Adipocyte (in vitro differentiated cells): ENCODE results near the gene CLK4.
A peak's percentile ranks its signal among the peaks of the same experiment; 100 is the strongest.

ENCODE experiments used
- DNase-seq: peaks from one replicate; pipeline ENCODE4 v3.0.0-alpha.2; 2015; ENCODE audit warnings: low read depth
- H3K27me3 ChIP-seq: replicated peaks from 2 replicates; pipeline ENCODE4 v1.7.0; 2013; ENCODE audit warnings: mild to moderate bottlenecking, low read length, moderate library complexity; ENCODE audit not compliant: control insufficient read depth, insufficient read depth
- H3K36me3 ChIP-seq: 2 replicates; pipeline ENCODE4 v1.7.0; 2013; ENCODE audit warnings: low read length, mild to moderate bottlenecking, moderate library complexity; ENCODE audit not compliant: control insufficient read depth, insufficient read depth, severe bottlenecking
- H3K4me1 ChIP-seq: 2 replicates; pipeline ENCODE4 v1.7.0; 2013; ENCODE audit warnings: mild to moderate bottlenecking, low read length, moderate library complexity; ENCODE audit not compliant: control insufficient read depth, insufficient read depth
- H3K4me3 ChIP-seq: 2 replicates; pipeline ENCODE4 v1.7.0; 2013; ENCODE audit warnings: mild to moderate bottlenecking, low read length, moderate library complexity
- H3K9ac ChIP-seq: 2 replicates; pipeline ENCODE4 v1.7.0; 2013; ENCODE audit warnings: mild to moderate bottlenecking, low read length, moderate library complexity
- H3K9me3 ChIP-seq: 2 replicates; pipeline ENCODE4 v1.7.0; 2013; ENCODE audit warnings: mild to moderate bottlenecking, low read length, moderate library complexity; ENCODE audit not compliant: control insufficient read depth

Gene CLK4

DNA sequence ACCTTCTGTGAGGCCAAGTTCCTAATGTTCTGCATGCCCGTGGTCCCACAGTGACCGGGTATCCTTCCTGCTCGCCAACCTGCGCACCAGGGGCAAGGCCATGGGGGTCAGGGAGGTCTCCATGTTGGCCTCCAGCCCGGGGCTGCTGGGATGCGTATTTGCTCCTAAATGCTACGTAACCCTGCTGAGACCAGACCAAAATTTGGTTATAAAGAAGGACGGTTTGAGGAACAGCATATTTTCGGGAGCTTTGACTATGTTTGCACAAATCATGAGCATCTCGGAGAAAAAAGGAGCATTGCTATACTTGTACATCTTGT, 35.7 kb upstream of the CLK4 start:
- Histone ChIP-seq H3K9me3 (peaks cover 9% of the 10 kb centered on the region), H3K4me3 (no peak overlapping the region), H3K27me3 (peaks cover 4% of the 10 kb centered on the region), H3K9ac (no peak overlapping the region), H3K36me3 (no peaks in the 10 kb centered on the region), H3K4me1 (no peaks in the 10 kb centered on the region)
- DNase-seq, result no peak

DNA sequence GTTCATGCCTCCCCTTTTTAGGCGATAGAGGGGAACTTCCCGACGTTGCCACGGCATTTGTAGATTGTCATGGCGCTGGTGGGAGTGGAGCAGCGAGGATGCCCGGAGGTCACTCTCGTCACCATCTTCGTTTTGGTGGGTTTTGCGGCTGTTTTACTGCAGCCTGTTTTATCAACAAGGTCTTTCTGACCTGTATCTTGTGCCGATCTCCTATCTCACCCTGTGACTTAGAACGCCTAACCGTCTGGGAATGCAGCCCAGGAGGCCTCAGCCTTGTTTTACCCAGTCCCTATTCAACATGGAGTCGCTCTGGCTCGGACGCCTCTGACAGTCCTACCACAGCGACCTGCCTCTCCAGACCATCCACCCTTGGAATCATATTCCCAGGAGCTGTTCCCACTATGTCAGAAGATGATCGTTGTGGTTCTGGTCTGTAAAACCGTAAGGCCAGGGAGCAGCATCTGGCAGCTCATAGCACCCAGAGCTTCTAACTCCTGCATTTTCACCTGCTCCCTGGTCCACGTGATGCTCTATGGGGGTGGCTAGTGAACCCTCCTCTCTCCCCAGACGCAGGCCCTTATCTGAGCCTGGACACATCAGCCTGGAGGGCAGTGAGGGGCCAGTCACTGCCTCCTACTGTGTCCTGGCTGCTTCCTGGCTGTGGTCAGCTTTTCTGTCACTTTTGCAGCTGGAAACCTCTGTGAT, 35.1 kb upstream of the CLK4 start:
- peaks cover 4% of the 10 kb centered on the region for H3K27me3 ChIP-seq
- H3K4me1 ChIP-seq, result no peaks in the 10 kb centered on the region
- no peak overlapping the region for H3K4me3 ChIP-seq
- H3K9ac ChIP-seq, result no peak overlapping the region
- no peak for DNase-seq
- H3K9me3 ChIP-seq, result peaks cover 7% of the 10 kb centered on the region
- H3K36me3 ChIP-seq, result no peaks in the 10 kb centered on the region

DNA sequence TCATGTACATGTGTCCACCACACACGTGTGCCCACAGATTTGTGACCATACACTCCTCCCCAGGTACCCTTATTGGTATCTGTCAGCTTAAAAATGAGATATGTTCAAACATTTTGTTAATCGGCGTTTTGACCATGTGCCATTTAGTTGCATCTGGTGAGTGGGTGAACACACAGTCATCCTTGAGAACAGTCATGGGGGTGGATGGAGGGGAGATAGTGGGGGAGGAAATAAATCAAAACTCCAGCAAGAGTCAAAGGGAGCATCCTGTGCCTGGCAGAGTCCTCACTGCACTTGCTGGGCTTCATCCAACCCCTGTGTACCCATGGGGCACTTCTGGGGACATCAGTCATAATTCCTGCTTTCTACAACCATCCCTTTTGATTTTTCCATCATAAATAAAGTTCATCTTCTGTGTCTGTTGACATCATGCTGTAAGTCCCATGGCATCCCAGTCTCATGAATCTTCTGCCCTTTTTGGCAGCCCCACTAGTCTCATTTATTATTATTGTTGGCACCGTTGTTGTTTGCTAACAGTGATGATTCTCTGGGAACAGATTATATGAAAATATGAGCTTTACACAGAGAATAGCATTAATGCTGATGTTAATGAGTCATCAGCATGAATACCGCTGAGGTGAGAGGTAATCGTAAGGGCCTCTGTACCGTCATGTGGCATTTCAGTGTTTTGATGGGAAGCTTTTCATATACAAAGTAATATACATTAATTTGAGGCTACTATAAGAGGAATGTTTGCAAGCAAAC, 24.4 kb upstream of the CLK4 start:
- H3K4me1 ChIP-seq, result peaks cover 5% of the 10 kb centered on the region
- DNase-seq, result peak; percentile 58
- H3K36me3 ChIP-seq, result no peaks in the 10 kb centered on the region
- H3K9ac ChIP-seq, result no peak overlapping the region
- peaks cover 9% of the 10 kb centered on the region for H3K9me3 ChIP-seq
- H3K27me3 ChIP-seq, result no peaks in the 10 kb centered on the region
- H3K4me3 ChIP-seq, result no peak overlapping the region

DNA sequence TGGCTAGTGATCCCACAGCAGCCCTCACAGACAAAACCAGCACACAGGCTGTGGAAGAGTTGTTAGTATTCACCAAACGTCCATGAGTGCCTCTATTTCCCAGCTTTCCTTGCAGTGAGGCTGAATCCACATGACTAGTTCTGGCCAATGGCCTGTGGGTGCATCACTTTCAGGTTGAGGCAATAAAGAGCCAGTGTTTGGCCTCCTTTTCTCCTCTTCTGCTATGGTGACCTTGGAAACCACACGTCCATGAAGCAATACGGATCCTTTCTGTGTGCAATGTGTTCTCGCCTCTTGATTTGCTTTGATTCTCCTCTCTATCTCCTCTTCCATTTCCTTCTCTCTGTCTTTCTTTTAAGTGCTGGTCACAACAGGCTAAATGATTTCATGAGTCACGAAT, 23.4 kb upstream of the CLK4 start:
- Histone ChIP-seq H3K9me3 (peaks cover 9% of the 10 kb centered on the region), H3K4me3 (no peak overlapping the region), H3K36me3 (no peaks in the 10 kb centered on the region), H3K4me1 (peaks cover 5% of the 10 kb centered on the region), H3K9ac (no peak overlapping the region), H3K27me3 (no peaks in the 10 kb centered on the region)
- no peak for DNase-seq

DNA sequence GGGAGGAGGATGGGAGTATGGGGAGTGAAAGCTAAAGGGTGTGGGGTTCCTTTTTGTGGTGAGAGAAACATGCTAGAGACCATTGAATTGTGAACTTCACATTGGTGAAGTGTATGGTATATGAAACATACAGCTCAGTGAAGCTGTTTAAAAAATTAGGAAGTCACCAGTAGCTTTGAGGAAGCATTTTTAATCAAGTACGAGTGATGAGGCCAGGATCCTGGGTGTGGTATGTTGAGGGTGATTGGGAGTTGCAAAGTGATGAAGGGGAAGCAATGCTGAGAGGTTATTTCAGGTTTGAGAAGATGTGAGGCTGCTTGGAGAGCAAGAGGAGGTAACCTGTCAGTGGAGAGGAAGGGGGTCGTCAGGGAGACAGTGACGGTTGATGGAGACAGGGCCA, 22.7 kb upstream of the CLK4 start:
- H3K27me3 ChIP-seq, result no peaks in the 10 kb centered on the region

DNA sequence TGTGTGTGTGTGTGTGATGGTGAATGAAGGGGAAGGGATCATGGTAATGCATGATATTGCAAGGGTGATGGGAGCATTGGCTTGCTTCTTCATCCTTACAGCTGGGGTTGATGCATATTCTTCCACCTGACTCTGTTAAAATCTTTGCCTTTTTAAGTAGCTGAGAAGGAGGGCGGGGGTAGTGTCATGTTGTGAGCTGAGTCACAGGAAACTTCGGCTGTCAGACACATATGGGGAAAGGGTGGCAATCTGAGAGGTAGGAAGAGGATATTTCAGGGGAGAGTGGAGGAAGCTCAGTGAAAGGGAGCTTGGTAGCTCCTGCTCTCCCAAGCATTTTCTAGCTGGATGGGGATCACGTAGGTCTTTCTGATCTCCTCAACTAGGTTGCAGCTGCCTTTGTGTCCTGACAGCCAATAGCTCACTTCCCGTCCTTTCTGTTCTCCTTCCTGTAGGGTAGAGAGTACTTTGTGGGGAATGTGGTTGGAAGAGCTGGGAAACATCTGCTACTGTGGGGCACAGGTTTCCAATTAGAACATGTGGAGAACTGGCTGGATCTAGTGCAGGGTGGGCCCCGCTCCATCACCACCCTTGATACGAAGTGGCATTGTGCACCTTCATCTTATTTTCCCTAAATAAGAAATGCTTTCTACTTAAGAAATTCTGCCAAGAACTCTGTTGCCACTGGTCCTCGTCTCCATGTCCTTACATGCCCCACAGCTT, 18.1 kb upstream of the CLK4 start:
- peak; percentile 20 for DNase-seq
- H3K4me1 ChIP-seq, result peaks cover 18% of the 10 kb centered on the region
- no peaks in the 10 kb centered on the region for H3K27me3 ChIP-seq
- H3K36me3 ChIP-seq, result no peaks in the 10 kb centered on the region
- H3K4me3 ChIP-seq, result no peak overlapping the region
- H3K9ac ChIP-seq, result no peak overlapping the region
- peaks cover 11% of the 10 kb centered on the region for H3K9me3 ChIP-seq

More for the DNA sequence above, 22.7 kb upstream of the CLK4 start:
- Histone ChIP-seq H3K4me3 (no peak overlapping the region), H3K9ac (no peak overlapping the region), H3K36me3 (no peaks in the 10 kb centered on the region), H3K4me1 (peaks cover 5% of the 10 kb centered on the region), H3K9me3 (peaks cover 9% of the 10 kb centered on the region)
- DNase-seq, result no peak

DNA sequence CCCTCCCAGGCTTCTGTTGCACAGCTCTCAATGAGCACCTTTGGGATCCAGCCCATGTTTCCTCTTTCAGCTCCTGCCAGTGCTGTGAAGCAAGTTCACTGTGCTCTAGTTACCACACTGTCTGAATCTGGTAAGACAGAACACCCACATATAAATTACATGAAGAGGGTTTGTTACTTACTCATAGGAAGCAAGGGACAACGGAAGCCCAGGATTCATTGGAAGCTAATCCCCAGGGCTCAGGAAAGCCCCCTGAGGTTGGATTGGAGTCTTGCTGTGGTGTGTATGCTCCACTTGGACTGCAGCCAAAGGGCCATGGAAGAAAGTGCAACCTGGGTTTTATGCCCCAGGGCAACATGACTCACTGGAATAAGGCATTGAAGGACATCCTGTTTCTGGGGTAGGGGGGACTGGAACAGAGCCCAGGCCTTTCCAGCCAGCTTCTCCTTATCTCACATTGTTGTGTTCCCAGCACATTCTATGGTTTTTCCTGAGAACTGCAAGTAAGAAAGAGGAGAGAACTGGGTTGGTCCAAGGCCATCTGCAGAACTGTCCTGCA, 15.6 kb upstream of the CLK4 start:
- peak overlapping the region; percentile 3 for H3K4me3 ChIP-seq
- H3K27me3 ChIP-seq, result no peaks in the 10 kb centered on the region
- H3K36me3 ChIP-seq, result no peaks in the 10 kb centered on the region
- peak; percentile 84 for DNase-seq
- no peak overlapping the region for H3K9ac ChIP-seq
- H3K9me3 ChIP-seq, result peaks cover 11% of the 10 kb centered on the region
- H3K4me1 ChIP-seq, result peaks cover 18% of the 10 kb centered on the region

DNA sequence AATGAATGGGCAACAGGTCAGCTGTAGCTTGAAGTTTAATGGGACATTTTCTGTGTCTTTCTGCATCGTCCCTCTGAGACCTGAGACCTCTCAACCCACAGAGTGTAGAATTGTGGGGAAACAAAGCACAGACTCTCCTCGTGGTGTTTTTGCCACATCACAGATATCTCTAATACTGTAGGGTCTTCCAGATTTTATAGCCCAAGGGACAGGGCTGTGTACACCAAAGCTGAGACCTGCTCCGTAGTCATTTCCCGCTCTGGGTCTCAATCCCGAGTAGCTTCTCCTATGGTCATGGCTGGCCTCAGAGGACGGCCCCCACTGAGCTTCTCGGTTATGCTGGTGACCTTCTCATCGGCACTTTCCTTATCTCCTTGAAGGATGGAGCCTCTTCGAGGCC, 14.9 kb upstream of the CLK4 start:
- H3K9ac ChIP-seq, result no peak overlapping the region
- H3K4me3 ChIP-seq, result no peak overlapping the region

DNA sequence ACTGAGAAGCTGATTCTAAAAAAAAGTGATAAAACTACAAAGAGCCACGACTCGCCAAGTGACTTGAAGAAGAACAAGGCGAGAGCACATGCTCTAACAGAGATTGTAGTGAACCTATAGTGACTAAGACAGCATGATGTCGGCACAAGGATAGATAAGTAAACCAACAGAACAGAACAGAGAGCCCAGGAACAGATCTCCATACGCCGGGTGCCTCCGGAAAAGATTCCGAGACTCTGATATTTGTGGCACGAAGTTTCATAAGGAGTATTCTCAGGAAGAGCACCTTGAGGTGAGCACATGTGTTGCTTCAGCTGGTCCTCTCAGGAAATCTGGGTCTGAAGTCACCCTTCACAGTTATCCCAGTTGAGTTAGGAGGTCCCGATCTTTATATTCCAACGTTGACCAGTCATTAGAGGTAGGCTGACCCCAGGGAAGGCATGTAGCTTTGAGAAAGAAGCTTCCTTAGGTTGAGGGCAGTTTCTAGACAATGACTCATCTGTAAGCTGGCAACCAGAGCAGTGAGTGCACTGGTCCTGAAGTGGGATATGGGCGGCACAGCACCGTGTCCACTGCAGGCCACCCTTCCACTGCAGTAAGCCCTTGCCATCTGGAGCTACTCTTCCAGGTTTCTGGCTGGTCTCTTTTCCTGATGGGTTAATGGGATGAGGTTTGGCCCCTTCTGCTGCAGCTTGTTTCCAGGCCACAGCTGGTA, 13.6 kb upstream of the CLK4 start:
- no peak overlapping the region for H3K4me3 ChIP-seq

More for the DNA sequence above, 14.9 kb upstream of the CLK4 start:
- Histone ChIP-seq H3K36me3 (no peaks in the 10 kb centered on the region), H3K27me3 (no peaks in the 10 kb centered on the region), H3K9me3 (peaks cover 11% of the 10 kb centered on the region), H3K4me1 (peaks cover 18% of the 10 kb centered on the region)
- DNase-seq, result no peak

DNA sequence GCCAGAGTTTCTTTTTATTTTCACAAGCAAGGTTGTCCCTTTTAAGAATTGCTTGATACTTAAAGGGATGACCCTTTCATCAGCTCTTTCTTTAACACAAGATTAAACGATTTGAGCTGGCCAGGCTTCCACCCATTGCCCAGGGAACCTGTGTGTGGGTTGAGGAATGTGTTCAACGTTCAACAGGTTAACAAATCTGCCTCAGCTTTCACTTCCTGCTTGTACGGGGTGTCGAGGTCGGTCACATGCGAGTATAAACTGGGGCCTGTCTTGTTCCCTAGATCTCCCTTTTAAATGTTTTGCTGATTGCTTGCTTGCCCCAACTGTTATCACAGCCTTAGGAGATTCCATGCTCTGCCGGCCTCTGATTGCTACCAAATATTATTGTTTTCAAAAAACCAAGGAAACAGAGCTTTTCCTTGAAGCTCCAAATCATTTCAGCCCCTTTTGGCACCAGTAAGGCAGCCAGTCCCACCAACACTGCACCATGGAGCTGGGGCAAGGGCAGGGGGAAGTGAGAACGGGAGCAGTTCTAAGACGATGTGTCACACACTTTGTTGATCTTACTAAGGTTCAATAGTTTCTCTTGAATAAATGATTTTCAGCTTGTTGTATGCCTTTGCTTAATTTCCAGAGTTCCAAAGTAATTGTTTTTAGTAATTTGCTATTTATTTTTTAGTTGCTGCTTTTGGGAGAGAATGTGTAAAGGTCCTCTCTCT, 10.7 kb upstream of the CLK4 start:
- no peaks in the 10 kb centered on the region for H3K36me3 ChIP-seq
- no peak overlapping the region for H3K9ac ChIP-seq
- no peaks in the 10 kb centered on the region for H3K27me3 ChIP-seq
- peaks cover 7% of the 10 kb centered on the region for H3K4me1 ChIP-seq
- DNase-seq, result no peak
- peaks cover 6% of the 10 kb centered on the region for H3K9me3 ChIP-seq
- no peak overlapping the region for H3K4me3 ChIP-seq

More for the DNA sequence above, 13.6 kb upstream of the CLK4 start:
- peaks cover 18% of the 10 kb centered on the region for H3K4me1 ChIP-seq
- no peak for DNase-seq
- H3K27me3 ChIP-seq, result no peaks in the 10 kb centered on the region
- no peaks in the 10 kb centered on the region for H3K36me3 ChIP-seq
- peaks cover 11% of the 10 kb centered on the region for H3K9me3 ChIP-seq
- H3K9ac ChIP-seq, result no peak overlapping the region
